Aortic smooth muscle cell (primary cell): ENCODE results near the gene CAP1. TPM values are rescaled to one million over a fixed set of nuclear protein-coding genes. Genes with fewer than 3 reads are reported as not detected.

Experiments used
- total RNA-seq: library from RNA; depleted of rRNA; stranded (reverse); fragments of >200 nt; gene quantifications from 2 replicates; pipeline ENCODE4 v1.2.3, GENCODE V29; 2014

The CAP1 gene, protein sequence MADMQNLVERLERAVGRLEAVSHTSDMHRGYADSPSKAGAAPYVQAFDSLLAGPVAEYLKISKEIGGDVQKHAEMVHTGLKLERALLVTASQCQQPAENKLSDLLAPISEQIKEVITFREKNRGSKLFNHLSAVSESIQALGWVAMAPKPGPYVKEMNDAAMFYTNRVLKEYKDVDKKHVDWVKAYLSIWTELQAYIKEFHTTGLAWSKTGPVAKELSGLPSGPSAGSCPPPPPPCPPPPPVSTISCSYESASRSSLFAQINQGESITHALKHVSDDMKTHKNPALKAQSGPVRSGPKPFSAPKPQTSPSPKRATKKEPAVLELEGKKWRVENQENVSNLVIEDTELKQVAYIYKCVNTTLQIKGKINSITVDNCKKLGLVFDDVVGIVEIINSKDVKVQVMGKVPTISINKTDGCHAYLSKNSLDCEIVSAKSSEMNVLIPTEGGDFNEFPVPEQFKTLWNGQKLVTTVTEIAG
- total RNA-seq = 623 and 655 TPM in 2 replicates

DNA sequence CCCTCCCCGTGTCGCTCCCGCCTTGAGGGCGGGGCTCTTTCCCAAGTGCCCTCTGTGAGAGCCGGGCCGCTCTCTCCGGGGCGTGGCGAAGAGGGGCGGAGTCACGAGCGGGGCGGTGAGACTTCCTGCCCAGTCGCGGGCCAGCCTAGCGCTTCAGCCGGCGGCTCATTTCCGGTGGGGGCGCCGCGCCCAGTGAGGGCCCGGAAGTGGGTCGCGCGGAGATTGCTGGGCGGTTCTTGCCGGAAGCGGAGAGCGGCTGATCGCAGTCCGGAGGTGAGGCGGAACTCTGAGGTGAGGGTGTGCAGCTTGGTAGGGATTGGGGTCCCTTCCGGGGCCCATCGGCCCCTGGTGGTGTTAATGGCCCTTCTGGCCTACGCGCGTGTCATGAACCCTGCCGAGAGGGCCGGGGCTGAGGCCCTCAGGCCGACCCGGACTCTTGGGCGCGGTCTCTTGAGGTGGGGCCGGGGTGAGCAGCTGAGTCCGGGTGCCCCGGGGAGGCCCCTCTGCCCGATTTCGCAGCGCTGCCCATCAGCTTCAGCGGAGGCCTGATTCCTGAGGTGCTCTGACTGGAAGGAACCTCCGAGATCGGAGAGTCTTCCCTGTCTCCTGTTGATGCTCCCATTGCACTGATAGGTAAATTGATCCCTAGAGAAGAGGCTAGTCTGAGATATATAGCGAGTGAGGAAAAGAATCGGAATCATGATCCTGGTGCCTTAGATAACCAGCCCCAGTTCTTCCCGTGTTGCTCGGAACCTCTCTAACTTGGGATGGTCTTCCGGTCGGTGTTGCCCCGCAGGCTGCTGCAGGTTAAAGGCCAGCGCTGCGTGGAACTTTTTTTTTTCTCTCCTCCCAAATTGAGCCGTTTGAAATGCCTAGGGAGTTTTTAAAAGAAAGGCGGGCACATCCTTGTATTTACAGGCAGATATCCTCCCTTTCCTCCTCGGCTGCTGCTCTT, at the start of gene CAP1:
TSS of gene CAP1 (plus strand) at position 219 of the 955 bp plus-strand sequence. CDS start 18,618 bp downstream, outside the sequence.

DNA sequence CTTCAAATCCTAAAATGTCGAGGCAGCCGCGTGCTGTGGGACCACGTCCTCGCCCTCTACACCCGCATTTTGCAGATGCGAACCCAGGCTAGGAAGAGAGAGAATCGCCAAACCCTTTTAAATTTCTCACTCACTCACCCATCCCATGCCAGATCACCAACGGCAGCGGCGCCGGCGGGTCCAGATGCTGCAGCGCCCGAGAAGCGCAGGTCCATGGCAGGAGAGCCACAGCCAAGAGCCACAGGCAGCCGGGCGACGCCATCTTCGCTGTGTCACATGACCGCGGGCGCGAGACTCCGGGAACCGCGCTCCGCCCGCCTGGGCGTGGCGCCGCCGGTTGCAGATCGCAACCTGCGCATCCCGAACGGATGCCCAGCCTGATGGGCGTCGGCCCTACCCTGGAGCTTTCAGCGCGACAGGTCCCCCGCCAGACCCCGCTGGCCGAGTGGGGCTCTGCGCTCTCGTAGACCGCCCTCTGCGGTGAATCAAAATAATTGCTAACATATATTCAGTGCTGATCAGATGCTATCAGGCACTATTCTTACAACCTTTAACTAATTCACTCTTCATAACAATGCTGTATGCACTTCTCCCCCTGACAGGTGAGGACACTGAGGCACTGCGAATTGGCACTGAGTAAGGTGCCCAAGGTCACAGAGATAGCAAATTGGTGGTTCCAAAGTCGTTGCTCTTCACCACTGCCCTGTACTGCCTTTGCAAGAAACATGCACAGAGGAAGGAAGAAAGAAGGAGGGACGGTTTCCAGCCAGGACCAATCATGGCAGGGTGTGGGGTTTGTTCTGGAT, 56.7 kb downstream of the CAP1 start, which contains the start of gene PPT1:
TSS of gene PPT1 (minus strand) at position 276 of the 806 bp plus-strand sequence. CDS start at position 262, 14 bp downstream.

Other genes with a start within 250 kb of the CAP1 start
- 17.7 and 19.0 TPM in 2 replicates for gene TRIT1, start 157.2 kb upstream of the CAP1 start, total RNA-seq
- gene MYCL, start 138.8 kb upstream of the CAP1 start, total RNA-seq = 0.12 and 0.26 TPM in 2 replicates
- 0.62 and 1.8 TPM in 2 replicates for gene MFSD2A, start 85.6 kb upstream of the CAP1 start, total RNA-seq
- 41.5 and 52.7 TPM in 2 replicates for gene PPT1, start 56.5 kb downstream of the CAP1 start, total RNA-seq
- gene RLF, start 120.7 kb downstream of the CAP1 start, total RNA-seq = 18.6 and 19.8 TPM in 2 replicates
- not detected in 2 replicates for gene TMCO2, start 207.2 kb downstream of the CAP1 start, total RNA-seq
- 93.1 and 105 TPM in 2 replicates for gene ZMPSTE24, start 217.5 kb downstream of the CAP1 start, total RNA-seq